ENCODE results near the gene DBF4B. TPM values are rescaled to one million over a fixed set of nuclear protein-coding genes. Genes with fewer than 3 reads are reported as not detected.
A peak's percentile ranks its signal among the peaks of the same experiment; 100 is the strongest.

DBF4B gene
- total RNA-seq, 4 donors from 2014 or later: 1.9 to 5.3 (median 3.8) TPM

GRCh38 chr17:44781551-44782325 is 73.3 kb downstream of the DBF4B start:
- intact Hi-C loops (cut with DNase I): no loop called here
- H3K9me3 ChIP-seq: no peaks in the 10 kb centered on the region
- peak overlapping the region; percentile 5 to 54 (median 34) for H3K27ac ChIP-seq
- TF ChIP-seq POLR2A (IDR thresholded peaks at IDR 0.05) (no peak), CTCF (IDR thresholded peaks at IDR 0.05) (no peak)
- H3K4me1 ChIP-seq: peaks cover 5 to 36% (median 7%) of the 10 kb centered on the region in 3 donors
- no peak for DNase-seq
- 40 to 60% methylated on average over 5 to 9 of the region's 17 CpGs for WGBS, 2 donors
- H3K36me3 ChIP-seq: no peaks in the 10 kb centered on the region
- H3K27me3 ChIP-seq: peaks cover 0 to 30% (median 0%) of the 10 kb centered on the region in 4 donors
- no peak overlapping the region for H3K4me3 ChIP-seq

- whole genome bisulfite sequencing, 2 donors: 73 to 85% methylated on average over 7 to 9 of the region's 11 CpGs
- intact Hi-C loops (cut with DNase I): no loop called here
- peak overlapping the region; percentile 5 to 54 (median 34) for H3K27ac ChIP-seq
Measured at GRCh38 chr17:44782326-44782850, 73.9 kb downstream of the DBF4B start.

GRCh38 chr17:44785921-44786320 is 77.5 kb downstream of the DBF4B start:
- intact Hi-C loops (cut with DNase I): no loop called here
- no peaks in the 10 kb centered on the region for H3K27me3 ChIP-seq
- no peaks in the 10 kb centered on the region for H3K9me3 ChIP-seq
- no peak for DNase-seq
- TF ChIP-seq POLR2A (IDR thresholded peaks at IDR 0.05) (no peak), CTCF (IDR thresholded peaks at IDR 0.05) (no peak)
- H3K36me3 ChIP-seq: no peaks in the 10 kb centered on the region
- H3K27ac ChIP-seq: no peak overlapping the region
- peaks cover 0 to 16% (median 0%) of the 10 kb centered on the region in 3 donors for H3K4me1 ChIP-seq
- WGBS, 2 donors: 85 to 93% methylated on average over 4 to 6 of the region's 7 CpGs
- H3K4me3 ChIP-seq: no peak overlapping the region

More at GRCh38 chr17:44782326-44782850, 73.9 kb downstream of the DBF4B start:
- DNase-seq: no peak
- no peak for TF ChIP-seq POLR2A (IDR thresholded peaks at IDR 0.05)
- TF ChIP-seq CTCF (IDR thresholded peaks at IDR 0.05): no peak
- Histone ChIP-seq H3K4me1 (peaks cover 5 to 32% (median 7%) of the 10 kb centered on the region in 3 donors), H3K27me3 (peaks cover 0 to 23% (median 0%) of the 10 kb centered on the region in 4 donors), H3K4me3 (no peak overlapping the region), H3K9me3 (no peaks in the 10 kb centered on the region), H3K36me3 (no peaks in the 10 kb centered on the region)

- Histone ChIP-seq H3K27me3 (no peaks in the 10 kb centered on the region), H3K27ac (peak overlapping the region in 1 of 4 donors; percentile 34), H3K36me3 (no peaks in the 10 kb centered on the region), H3K4me1 (peaks cover 0 to 15% (median 0%) of the 10 kb centered on the region in 3 donors), H3K4me3 (no peak overlapping the region), H3K9me3 (no peaks in the 10 kb centered on the region)
- DNase-seq: no peak
- no peak for TF ChIP-seq CTCF (IDR thresholded peaks at IDR 0.05)
- TF ChIP-seq POLR2A (IDR thresholded peaks at IDR 0.05): no peak
- WGBS, 2 donors: 29 to 56% methylated on average over 4 to 9 of the region's 16 CpGs
- intact Hi-C loops (cut with DNase I): no loop called here
Measured at GRCh38 chr17:44786551-44787081, 78.2 kb downstream of the DBF4B start.

All from esophagus squamous epithelium (tissue), 5 donors.